ENCODE data around the gene POTEE.
"Not testable (repeated sequence)": the region's sequence is repeated elsewhere in the genome, so short reads cannot be mapped to it uniquely, and the experiment has no call there.

The POTEE gene

GRCh38 chr2:131209030-131209772 is at the start of gene POTEE:
Gene POTEE, plus strand, starts transcription at chr2:131209536. Its CDS starts 8,867 bp downstream, at chr2:131218403.
- H3K27me3 Mint-ChIP-seq, H3K36me3 Mint-ChIP-seq, H3K9me3 Mint-ChIP-seq, H3K27ac Mint-ChIP-seq, DNase-seq, CTCF ChIA-PET, H3K4me1 Mint-ChIP-seq, H3K4me3 Mint-ChIP-seq: not testable (repeated sequence)

- H3K4me3 Mint-ChIP-seq, H3K9me3 Mint-ChIP-seq, H3K27ac Mint-ChIP-seq, H3K36me3 Mint-ChIP-seq, H3K27me3 Mint-ChIP-seq, DNase-seq, H3K4me1 Mint-ChIP-seq: not testable (repeated sequence)
- CTCF ChIA-PET, result interaction anchor here (1.6 kb wide), 1 partner anchor 10 kb away, joined by 4 read pairs; no protein-coding TSS in a partner anchor
Observed at GRCh38 chr2:131165562-131165961, 43.8 kb upstream of the POTEE start.

- Mint-ChIP-seq H3K4me1 (no peaks in the 10 kb centered on the region), H3K36me3 (no peaks in the 10 kb centered on the region), H3K9me3 (no peaks in the 10 kb centered on the region), H3K27me3 (peaks cover 5% of the 10 kb centered on the region), H3K4me3 (no peak overlapping the region), H3K27ac (no peak overlapping the region)
- CTCF ChIA-PET, result no interaction called here
- DNase-seq, result no peak
Observed at GRCh38 chr2:131168538-131168937, 40.8 kb upstream of the POTEE start.

GRCh38 chr2:131178050-131178449 is 31.3 kb upstream of the POTEE start:
- H3K9me3 Mint-ChIP-seq, H3K4me1 Mint-ChIP-seq, H3K4me3 Mint-ChIP-seq, H3K27me3 Mint-ChIP-seq, H3K36me3 Mint-ChIP-seq, DNase-seq, CTCF ChIA-PET, H3K27ac Mint-ChIP-seq: not testable (repeated sequence)

GRCh38 chr2:131178721-131179418 is 30.5 kb upstream of the POTEE start:
- H3K27me3 Mint-ChIP-seq, H3K36me3 Mint-ChIP-seq, CTCF ChIA-PET, H3K9me3 Mint-ChIP-seq, H3K4me1 Mint-ChIP-seq, DNase-seq, H3K4me3 Mint-ChIP-seq, H3K27ac Mint-ChIP-seq: not testable (repeated sequence)

GRCh38 chr2:131181451-131181850 is 27.9 kb upstream of the POTEE start:
- H3K4me3 Mint-ChIP-seq, H3K9me3 Mint-ChIP-seq, DNase-seq, CTCF ChIA-PET, H3K27ac Mint-ChIP-seq, H3K4me1 Mint-ChIP-seq, H3K36me3 Mint-ChIP-seq: not testable (repeated sequence)
- peaks cover 12% of the 10 kb centered on the region for H3K27me3 Mint-ChIP-seq

GRCh38 chr2:131193421-131193820 is 15.9 kb upstream of the POTEE start:
- CTCF ChIA-PET, H3K27me3 Mint-ChIP-seq, H3K4me3 Mint-ChIP-seq, H3K4me1 Mint-ChIP-seq, H3K9me3 Mint-ChIP-seq, H3K27ac Mint-ChIP-seq, DNase-seq, H3K36me3 Mint-ChIP-seq: not testable (repeated sequence)

- H3K4me1 Mint-ChIP-seq, H3K36me3 Mint-ChIP-seq, DNase-seq, CTCF ChIA-PET, H3K27me3 Mint-ChIP-seq, H3K9me3 Mint-ChIP-seq, H3K27ac Mint-ChIP-seq, H3K4me3 Mint-ChIP-seq: not testable (repeated sequence)
Observed at GRCh38 chr2:131196186-131196585, 13.2 kb upstream of the POTEE start.

GRCh38 chr2:131201098-131201497 is 8.2 kb upstream of the POTEE start:
- Mint-ChIP-seq H3K4me3 (no peak overlapping the region), H3K27ac (no peak overlapping the region), H3K9me3 (no peaks in the 10 kb centered on the region), H3K4me1 (no peaks in the 10 kb centered on the region), H3K36me3 (no peaks in the 10 kb centered on the region), H3K27me3 (no peaks in the 10 kb centered on the region)
- no peak for DNase-seq
- CTCF ChIA-PET, result no interaction called here

- H3K4me3 Mint-ChIP-seq, H3K4me1 Mint-ChIP-seq, H3K27ac Mint-ChIP-seq, DNase-seq, H3K36me3 Mint-ChIP-seq, CTCF ChIA-PET, H3K9me3 Mint-ChIP-seq, H3K27me3 Mint-ChIP-seq: not testable (repeated sequence)
Observed at GRCh38 chr2:131207839-131208238, 1.5 kb upstream of the POTEE start.

- CTCF ChIA-PET, H3K27ac Mint-ChIP-seq, H3K4me3 Mint-ChIP-seq, DNase-seq, H3K4me1 Mint-ChIP-seq, H3K27me3 Mint-ChIP-seq, H3K36me3 Mint-ChIP-seq, H3K9me3 Mint-ChIP-seq: not testable (repeated sequence)
Observed at GRCh38 chr2:131209773-131210104, 403 bp downstream of the POTEE start.

- H3K27ac Mint-ChIP-seq, DNase-seq, H3K36me3 Mint-ChIP-seq, H3K4me3 Mint-ChIP-seq, H3K4me1 Mint-ChIP-seq, H3K9me3 Mint-ChIP-seq, H3K27me3 Mint-ChIP-seq, CTCF ChIA-PET: not testable (repeated sequence)
Observed at GRCh38 chr2:131210434-131211211, 1.3 kb downstream of the POTEE start.

GRCh38 chr2:131217238-131217986 is 8.1 kb downstream of the POTEE start:
- not testable (repeated sequence) for H3K9me3 Mint-ChIP-seq

More at GRCh38 chr2:131217238-131217986, 8.1 kb downstream of the POTEE start:
- H3K27ac Mint-ChIP-seq, H3K4me3 Mint-ChIP-seq, CTCF ChIA-PET, H3K36me3 Mint-ChIP-seq, H3K4me1 Mint-ChIP-seq, H3K27me3 Mint-ChIP-seq, DNase-seq: not testable (repeated sequence)

All from activated naive CD4-positive, alpha-beta T cell treated with anti-CD3 and anti-CD28 coated beads, Interleukin-2, amount 10 ng/mL, durations not matched to agents 7 days and 5 days (primary cell).